ENCODE data around the gene KCNK18.
A peak's percentile ranks its signal among the peaks of the same experiment; 100 is the strongest.
"Not testable (repeated sequence)": the region's sequence is repeated elsewhere in the genome, so short reads cannot be mapped to it uniquely, and the experiment has no call there.

The KCNK18 gene

DNA sequence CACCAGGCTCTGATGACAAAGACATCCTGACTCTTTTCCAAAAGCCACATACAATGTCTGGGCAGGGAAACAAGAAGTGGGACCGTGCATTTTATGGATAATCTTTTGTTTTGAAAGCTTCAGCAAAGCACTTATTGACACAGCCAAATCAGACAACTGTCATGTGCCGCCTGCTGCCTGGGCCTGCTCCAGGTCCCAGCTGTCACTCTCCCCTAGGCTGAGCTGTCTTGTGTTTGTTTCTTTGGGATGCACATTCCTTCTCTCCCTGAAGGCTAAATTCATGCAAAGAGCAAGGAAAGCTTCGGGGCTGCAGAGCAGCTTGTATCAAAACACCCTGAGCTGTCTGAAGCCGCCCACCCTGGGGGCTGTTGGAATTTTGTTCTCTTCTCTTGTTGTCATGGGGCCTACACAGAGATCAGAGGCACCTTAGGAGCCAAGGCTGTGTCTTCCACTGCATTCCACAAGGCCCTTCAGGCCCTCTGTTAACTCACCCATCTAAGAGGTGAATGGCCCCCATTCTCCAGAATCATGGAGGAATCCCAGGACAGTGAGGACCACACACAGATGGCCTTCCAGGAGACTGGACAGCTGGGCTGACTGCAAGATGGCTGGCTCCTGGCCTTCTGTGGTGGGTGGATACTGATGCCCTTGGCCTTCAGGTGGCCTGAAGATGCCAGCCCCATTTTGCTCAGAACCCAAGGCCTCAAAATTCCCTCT, 25.8 kb downstream of the KCNK18 start:
- no peak for DNase-seq

DNA sequence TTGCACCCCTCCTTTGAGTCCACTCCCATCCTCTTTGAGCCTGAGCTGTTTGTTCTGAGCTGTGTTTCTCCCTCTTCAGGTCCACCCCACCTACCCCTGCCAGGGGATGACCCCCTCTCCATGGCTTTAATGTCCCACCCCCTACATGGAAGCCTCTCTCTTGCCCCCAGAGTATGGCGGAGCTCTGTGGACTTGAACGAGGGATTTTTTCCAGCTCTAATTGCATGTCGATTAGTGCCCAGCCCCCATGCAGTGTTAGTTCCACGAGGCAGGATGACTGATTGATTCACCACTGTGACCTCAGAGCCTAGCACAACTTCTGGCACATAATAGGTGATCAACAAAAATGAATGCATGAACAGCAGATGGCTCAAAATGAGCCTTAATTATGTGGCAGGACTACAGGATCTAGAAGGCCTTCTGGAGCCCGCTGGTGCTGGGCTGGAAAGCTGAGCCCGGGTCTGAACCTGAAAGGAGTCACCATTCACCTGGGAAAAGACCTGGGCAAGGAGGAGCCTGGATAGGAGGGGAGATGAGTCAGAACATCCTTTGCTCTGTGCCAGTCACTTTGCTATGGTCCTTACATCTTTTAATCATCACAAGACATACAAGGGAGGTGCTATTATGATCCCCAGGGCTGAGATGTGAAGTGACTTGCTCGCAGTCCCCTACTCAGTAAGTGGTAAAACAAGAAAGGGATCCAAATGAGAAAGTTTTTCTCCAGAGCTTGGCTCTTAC, 26.6 kb downstream of the KCNK18 start:
- no peak for DNase-seq

DNA sequence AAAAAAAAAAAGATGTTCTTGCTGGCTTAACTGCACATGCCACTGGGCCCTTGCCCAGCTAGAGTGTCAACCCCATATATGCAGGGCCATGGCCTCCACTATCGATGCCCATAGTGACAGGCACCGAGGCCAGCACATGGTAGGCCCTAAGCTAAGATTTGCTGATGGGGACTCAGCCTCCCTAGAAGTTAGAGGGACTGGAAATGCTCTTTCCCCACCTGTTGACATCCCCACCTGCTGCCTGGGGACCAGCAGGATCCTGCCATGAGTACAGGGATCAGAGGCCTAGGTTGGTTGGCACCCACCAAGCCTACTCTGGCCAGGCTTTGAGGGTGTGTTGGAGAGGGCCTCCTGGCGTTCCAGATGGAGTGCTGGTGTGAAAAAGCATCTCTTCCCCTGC, 27.6 kb downstream of the KCNK18 start:
- no peak for DNase-seq

DNA sequence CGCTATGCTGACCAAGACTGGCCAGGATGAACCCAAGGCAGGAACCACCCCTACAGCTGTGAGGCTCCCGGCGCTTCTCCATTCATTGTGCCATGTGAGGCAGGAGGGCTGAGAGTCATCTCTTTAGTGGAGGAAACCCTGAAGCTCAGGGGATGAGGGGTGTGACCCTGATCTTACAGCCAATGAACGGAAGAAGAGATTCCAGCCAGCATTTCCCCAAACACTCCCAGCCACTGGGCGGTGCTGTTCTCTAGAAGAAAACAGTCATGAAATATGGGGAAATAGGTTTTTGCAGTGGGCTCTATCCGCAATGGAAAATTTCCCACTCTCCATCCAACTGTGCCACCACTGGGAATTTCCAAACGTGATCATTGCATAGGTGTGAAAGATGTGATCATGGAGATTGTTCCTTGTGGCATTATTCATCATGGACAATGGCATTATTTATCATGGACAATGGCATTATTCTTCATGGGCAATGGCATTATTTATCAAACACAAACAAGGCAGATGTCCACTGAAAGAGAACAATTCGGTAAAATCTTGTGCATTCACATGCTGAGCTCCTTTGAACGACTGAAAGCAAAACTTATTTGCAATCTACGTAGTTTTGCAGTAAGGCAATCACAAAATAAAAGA, 29.6 kb downstream of the KCNK18 start:
- peak; percentile 19 for DNase-seq

DNA sequence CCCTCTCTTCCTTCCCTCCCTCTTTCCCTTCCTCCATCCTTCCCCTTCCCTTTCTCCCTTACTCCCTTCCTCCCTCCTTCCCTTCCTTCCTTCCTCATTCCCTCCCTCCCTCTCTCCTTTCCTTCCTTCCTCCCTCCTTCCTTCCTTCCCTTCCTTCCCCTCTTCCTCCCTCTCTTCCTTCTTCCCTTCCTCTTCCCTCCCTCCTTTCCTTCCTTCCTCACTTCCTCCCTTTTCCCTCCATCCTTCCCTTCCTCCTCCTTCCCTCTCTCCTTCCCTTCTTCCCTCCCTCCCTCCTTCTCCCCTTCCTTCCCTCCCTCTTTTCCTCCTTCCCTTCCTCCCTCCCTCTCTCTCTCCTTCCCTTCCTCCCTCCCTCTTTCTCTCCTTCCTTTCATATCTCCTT, 30.9 kb downstream of the KCNK18 start:
- DNase-seq, result no peak

GRCh38 chr10:117230107-117230506, 32.8 kb downstream of the KCNK18 start:
- not testable (repeated sequence) for DNase-seq

GRCh38 chr10:117237401-117237991, 40.2 kb downstream of the KCNK18 start:
- DNase-seq, result no peak

- DNase-seq, result no peak
Measured at GRCh38 chr10:117239051-117239450, 41.8 kb downstream of the KCNK18 start.

GRCh38 chr10:117239721-117240620, 42.7 kb downstream of the KCNK18 start:
- no peak for DNase-seq

- DNase-seq, result no peak
Measured at GRCh38 chr10:117240621-117241529, 43.6 kb downstream of the KCNK18 start, which contains the start of gene SLC18A2. TSS of gene SLC18A2 (plus strand) at chr10:117241114. CDS start at chr10:117241694, 580 bp downstream.

DNA sequence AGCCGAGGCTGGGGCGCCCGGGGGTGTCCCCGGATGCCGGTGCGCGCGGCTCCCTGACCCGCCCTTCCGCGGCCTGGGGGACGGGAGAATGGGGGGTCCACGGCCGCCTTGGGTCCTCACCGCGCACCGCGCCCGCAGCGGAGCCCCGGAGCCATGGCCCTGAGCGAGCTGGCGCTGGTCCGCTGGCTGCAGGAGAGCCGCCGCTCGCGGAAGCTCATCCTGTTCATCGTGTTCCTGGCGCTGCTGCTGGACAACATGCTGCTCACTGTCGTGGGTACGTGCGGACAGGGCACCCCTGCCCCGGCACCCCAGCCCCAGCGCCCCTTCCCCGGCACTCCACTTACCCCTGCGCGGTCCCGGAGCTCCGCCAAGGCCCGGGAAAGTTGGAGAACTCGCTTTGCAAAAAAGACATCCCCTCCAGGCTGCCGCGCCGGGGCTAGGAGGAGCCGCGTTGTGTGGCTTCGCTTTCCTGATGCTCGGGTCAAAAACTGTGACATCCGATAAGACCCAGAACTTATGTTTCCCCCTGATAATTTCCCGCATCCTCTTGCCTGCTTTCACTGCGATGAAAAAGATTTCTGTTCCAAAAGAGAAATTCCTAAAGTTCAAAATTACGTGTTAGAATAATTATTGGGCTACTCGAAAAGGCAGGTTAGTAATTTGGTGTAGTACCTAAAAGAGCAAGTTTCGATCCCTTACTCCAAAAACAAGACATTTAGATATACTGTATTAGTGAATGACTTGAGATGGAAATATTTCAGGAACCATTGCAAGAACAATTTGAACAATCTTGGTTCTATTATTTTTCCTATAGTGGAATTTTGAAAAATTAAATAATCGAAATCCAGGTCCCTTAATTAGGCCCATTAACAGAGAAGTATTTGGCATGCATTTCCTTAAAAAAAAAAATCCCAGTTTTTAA, 44.5 kb downstream of the KCNK18 start:
- DNase-seq, result no peak

DNA sequence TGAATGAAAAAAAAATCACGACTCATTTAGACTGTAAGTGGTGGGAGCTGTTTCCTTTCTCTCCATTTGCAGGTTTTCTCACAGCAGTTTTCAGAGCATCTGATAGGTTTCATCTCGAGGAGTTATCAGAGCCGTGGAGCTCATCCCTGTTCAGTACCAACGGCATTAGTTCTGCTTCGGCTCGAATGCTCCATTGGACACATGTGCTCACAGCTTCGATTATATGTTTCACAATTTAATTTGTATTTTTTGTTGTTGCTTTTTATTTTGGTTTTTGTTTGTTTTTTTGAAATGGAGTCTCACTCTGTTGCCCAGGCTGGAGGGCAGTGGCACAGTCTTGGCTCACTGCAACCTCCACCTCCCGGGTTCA, 45.2 kb downstream of the KCNK18 start:
- DNase-seq, result no peak

- DNase-seq, result no peak
Measured at GRCh38 chr10:117246997-117247671, 49.8 kb downstream of the KCNK18 start.

- DNase-seq, result no peak
Measured at GRCh38 chr10:117248750-117249465, 51.6 kb downstream of the KCNK18 start.

DNA sequence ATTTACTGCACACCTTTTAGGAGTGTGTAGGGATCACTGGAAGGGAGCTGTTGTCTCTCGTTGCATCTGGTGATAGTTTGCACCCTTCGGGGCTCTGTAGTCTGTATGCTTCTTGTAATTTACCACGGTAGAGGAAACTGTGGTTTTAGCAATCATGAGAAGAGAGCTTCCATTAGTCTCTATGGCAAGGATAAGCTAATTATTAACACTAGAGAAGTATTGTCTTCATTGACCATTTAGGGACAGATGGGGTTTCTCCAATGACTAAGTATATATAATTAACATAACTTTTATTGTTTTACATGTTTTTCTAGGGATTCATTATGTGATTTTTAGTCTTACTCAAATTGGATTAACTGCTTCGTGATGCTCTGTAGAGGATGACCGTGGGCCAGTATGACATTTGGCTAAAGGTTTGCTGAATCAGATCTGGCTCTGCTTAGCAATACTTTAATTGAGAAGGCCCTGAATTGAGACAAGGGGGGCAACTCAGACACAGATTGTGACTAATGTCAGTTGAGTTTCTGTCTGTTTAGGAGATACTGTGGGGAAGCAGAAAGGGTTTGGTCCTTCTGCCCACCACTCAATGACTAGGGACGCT, 52.3 kb downstream of the KCNK18 start:
- no peak for DNase-seq

GRCh38 chr10:117250411-117250810, 53.1 kb downstream of the KCNK18 start:
- DNase-seq, result no peak

DNA sequence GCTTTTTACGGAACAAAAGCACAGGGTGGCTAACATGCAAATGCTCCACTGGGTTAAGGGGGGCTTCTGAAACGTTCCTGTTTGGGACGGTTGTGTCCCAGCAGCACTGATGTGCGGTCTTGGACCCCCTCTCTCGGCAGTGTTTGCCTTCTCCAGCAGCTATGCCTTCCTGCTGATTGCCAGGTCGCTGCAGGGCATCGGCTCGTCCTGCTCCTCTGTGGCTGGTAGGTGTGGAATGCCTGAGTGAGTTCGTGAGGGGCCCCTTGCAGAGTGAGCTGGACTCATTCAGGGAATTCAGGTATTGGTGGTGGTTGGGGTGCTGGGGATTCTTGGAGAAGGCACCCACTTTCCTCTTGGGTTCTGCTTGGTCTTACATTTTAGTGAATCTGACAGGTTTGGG, 56.6 kb downstream of the KCNK18 start:
- DNase-seq, result no peak

GRCh38 chr10:117254338-117254737, 57.0 kb downstream of the KCNK18 start:
- no peak for DNase-seq
